GM12873 (cell line): Measurements from ENCODE around the gene CDYL2.

Source experiments
- TF ChIP-seq, protein P1 (sequence below): IDR thresholded peaks from 2 replicates; pipeline ENCODE4 v1.5.1; 2012; ENCODE audit warnings: low read depth, mild to moderate bottlenecking, moderate library complexity, low read length, control low read depth; ENCODE audit not compliant: insufficient read depth; ENCODE audit errors: missing control alignments

The CDYL2 gene

DNA sequence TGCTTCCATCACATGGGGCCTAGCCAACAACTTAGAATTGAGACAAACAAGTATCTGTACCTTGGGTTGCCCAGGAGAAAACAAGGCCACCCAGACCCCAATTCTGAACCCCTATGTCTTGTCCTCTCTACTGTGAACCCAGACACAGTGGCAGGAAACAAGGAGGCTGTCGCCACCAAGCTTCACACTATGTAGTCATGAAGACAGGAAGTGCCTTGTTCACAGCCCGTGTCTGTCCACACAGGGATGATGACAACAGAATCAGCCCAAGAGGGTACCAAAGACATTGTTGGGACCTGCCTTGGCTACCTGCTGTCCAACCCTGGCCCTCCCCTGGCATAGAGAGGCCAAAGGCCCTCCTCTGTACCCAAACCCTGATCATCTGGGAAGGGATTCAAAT lies 84.8 kb downstream of the CDYL2 start:
- TF ChIP-seq, protein P1, sequence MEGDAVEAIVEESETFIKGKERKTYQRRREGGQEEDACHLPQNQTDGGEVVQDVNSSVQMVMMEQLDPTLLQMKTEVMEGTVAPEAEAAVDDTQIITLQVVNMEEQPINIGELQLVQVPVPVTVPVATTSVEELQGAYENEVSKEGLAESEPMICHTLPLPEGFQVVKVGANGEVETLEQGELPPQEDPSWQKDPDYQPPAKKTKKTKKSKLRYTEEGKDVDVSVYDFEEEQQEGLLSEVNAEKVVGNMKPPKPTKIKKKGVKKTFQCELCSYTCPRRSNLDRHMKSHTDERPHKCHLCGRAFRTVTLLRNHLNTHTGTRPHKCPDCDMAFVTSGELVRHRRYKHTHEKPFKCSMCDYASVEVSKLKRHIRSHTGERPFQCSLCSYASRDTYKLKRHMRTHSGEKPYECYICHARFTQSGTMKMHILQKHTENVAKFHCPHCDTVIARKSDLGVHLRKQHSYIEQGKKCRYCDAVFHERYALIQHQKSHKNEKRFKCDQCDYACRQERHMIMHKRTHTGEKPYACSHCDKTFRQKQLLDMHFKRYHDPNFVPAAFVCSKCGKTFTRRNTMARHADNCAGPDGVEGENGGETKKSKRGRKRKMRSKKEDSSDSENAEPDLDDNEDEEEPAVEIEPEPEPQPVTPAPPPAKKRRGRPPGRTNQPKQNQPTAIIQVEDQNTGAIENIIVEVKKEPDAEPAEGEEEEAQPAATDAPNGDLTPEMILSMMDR: no peak

DNA sequence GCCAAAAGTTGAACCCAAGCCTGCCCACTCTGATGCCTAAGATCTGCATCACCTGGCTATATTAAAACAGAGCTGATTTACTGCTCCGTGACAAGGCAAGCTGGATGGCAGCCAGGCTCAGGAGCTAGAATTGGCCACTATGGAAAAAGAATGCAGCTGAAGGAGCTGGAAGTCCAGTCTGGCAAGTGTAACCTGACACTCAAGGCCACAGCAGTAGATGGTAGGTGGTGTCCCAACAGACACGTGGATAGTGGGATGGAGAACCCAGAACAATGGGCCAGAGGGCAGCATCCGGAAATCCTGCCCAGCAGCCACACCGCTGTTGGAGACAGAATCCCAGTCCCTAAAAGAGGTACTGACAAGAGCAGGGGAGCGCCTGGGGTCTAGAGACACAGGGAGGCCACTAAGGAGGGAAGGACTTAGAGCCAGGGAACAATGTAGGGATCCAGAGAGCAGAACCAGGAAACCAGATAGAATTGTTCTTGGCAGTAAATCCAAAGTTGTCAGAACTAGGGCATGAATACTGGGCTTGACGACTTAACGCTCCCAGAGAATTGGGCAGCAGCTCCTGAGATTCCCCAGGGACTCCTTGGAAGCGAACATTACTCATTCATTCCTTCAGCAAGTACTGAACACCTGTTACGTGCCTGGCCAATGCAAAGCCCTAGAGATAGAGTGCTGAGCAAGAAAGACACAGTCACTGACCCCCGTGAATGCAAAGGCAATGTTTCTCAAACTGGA lies 85.7 kb downstream of the CDYL2 start:
- TF ChIP-seq, protein P1: no peak

DNA sequence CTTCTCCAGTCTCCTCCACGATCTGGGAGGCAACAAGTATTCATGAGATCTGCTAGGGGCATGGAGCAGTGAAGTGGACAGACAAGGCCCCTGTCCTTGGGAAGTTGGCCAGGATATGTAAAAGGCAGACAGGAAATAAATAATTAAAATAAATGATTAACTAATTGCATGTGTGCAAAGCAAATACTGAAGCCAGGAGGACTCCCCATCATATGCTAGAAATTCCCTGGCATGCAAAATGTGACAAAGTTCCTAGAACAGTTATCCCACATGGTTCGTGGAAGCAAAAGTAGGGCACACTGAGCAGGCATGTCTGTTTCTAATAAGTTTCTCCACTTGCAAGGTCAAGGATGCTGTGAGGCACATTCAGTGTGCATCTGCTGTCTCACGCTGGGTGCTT lies 86.8 kb downstream of the CDYL2 start:
- TF ChIP-seq, protein P1: no peak

DNA sequence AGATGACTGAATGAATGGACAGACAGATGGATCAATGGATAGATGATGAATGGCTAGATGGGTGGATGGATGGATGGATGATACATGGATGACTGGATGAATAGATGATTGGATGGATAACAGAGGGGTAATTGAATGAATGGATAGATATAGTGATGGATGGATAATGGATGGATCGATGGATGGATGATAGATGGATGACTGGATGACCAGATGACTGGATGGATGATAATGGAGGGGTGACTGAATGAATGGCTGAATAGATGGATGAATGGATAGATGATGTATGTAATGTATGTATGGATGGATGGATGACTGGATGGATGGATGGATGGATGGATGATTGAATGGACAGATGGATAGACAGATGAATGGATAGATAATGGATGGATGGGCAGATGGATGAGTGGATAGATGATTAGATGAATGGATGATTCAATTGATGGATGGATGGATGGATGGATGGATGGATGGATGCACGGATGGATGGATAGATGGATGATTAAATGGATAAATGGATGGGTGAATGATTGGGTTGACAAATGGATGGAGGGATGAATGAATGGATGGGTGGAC lies 87.7 kb downstream of the CDYL2 start:
- TF ChIP-seq, protein P1: no peak

DNA sequence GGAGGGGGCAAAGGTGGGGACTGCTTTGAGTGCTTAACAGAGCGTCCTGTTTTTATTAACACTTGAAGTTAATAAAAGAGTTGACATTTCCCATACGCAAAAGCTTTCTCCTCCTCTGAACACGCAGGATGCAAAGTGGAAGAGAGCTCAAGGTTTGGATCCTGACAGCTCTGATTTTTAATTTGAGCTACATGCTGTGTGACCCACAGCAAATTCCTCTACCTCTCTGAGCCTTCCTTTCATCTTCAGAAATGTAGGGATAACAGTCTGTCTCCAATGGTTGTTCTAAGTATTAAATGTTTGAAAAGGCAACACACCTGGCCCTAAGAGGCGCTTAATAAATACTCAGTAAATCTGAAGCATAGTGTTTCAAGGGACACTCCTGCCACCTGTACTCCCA lies 93.0 kb downstream of the CDYL2 start:
- TF ChIP-seq, protein P1: no peak

DNA sequence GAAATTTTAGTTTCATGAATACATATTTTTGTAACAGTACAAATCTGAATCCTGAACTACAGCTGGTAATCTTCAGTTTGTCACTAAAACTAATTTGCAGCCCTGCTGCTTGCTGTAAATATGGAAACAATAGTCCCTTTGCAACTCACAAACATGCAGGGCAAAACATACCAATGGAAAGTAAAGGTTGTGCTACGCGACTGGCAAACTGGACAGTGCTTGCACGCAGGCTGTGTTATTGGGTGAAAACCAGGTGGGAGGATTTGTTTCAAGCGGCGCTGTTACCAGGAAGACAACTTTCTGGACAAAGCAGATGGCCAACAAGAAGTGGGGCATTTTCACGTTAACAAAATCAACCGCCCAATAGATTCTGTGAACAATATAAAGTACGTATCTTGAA lies 93.5 kb downstream of the CDYL2 start:
- TF ChIP-seq, protein P1: no peak

DNA sequence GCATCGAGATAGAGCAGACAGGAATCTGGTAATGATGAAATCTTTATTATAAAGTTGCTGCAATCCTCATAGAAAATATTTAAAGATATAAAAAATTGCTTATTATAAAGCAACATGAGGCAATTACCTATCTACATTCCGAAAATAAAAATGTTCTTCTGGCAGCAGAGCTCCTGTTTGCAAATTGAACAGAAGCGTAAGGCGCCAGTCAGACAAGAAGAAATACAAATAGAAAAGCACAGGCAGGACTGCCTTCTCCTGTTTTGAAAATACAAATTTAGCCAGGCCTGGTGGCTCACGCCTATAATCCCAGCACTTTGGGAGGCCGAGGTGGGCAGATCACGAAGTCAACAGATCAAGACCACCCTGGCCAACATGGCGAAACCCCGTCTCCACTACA lies 95.6 kb downstream of the CDYL2 start:
- TF ChIP-seq, protein P1: no peak
